Effector memory CD8-positive, alpha-beta T cell (primary cell): ENCODE results near the gene MUTYH.
A peak's percentile ranks its signal among the peaks of the same experiment; 100 is the strongest.
"Not testable (repeated sequence)": the region's sequence is repeated elsewhere in the genome, so short reads cannot be mapped to it uniquely, and the experiment has no call there.

Experiments
- ATAC-seq: fragments of 150-1000 bp; cut with Tn5 transposase; replicated peaks from 2 replicates; pipeline ENCODE4 v1.10.0; 2021; ENCODE audit warnings: mild to moderate bottlenecking, moderate library complexity
- DNase-seq, 3 experiments: peaks; one replicate each; pipeline ENCODE4 v3.0.0; 2021
- H3K27ac Mint-ChIP-seq, 2 donors: one replicate each; pipeline ENCODE4 v1.8.0; 2022; ENCODE audit warnings: mild to moderate bottlenecking in 2 of 2, mixed read lengths in 2 of 2, moderate library complexity in 2 of 2
- H3K27me3 Mint-ChIP-seq, 2 donors: one replicate each; pipeline ENCODE4 v1.8.0; 2022; ENCODE audit warnings: mixed read lengths in 2 of 2
- H3K36me3 Mint-ChIP-seq: one replicate; pipeline ENCODE4 v1.8.0; 2022; ENCODE audit warnings: mild to moderate bottlenecking, moderate library complexity, mixed read lengths; ENCODE audit not compliant: insufficient read depth
- H3K4me1 Mint-ChIP-seq, 2 donors: one replicate each; pipeline ENCODE4 v1.8.0; 2022; ENCODE audit warnings: low read depth in 2 of 2, mixed read lengths in 2 of 2
- H3K4me3 Mint-ChIP-seq, 2 donors: one replicate each; pipeline ENCODE4 v1.8.0; 2022; ENCODE audit warnings: mild to moderate bottlenecking in 2 of 2, mixed read lengths in 2 of 2, moderate library complexity in 2 of 2
- H3K9me3 Mint-ChIP-seq, 2 donors: one replicate each; pipeline ENCODE4 v1.8.0; 2022; ENCODE audit warnings: mixed read lengths in 2 of 2
- total RNA-seq, 9 experiments: gene quantifications; one replicate each; lab custom pipeline; 2026; lab: John Stamatoyannopoulos, UW

Gene MUTYH
- 3.2 to 9.0 (median 4.8) reads per million in 9 experiments for total RNA-seq

GRCh38 chr1:45339789-45340558 is at the start of gene MUTYH, which contains the start of gene TOE1:
MUTYH (minus strand) TSS chr1:45340440; CDS start chr1:45334505, 5,935 bp downstream.
TOE1 (plus strand) TSS chr1:45340170; CDS start chr1:45340253, 83 bp downstream.
- H3K36me3 Mint-ChIP-seq: peaks cover 41% of the 10 kb centered on the region
- no peaks in the 10 kb centered on the region for H3K27me3 Mint-ChIP-seq
- peaks cover 42 to 50% of the 10 kb centered on the region in 2 donors for H3K4me1 Mint-ChIP-seq
- peak; percentile 84 to 87 (median 87) for DNase-seq
- ATAC-seq: peak; percentile 82
- H3K4me3 Mint-ChIP-seq: peak within 1 kb of the TSS; percentile 97 to 98
- peak within 1 kb of the TSS; percentile 92 to 98 for H3K27ac Mint-ChIP-seq
- no peaks in the 10 kb centered on the region for H3K9me3 Mint-ChIP-seq

DNA sequence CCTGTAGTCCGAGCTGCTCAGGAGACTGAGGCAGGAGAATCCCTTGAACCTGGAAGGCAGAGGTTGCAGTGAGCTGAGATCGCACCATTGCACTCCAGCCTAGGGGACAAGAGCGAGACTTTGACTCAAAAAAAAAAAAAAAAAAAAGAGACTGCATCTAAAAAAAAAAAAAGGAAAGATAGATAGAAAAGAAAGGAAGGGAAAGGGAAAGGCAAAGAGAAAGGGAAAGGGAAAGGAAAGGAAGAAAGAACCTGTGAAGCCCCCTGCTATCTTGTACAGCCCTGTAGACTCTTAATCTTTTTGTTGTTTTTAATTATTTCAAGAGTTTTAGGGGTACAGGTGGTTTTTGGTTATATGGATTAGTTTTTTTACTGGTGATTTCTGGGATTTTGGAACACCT is 46.0 kb upstream of the MUTYH start:
- Mint-ChIP-seq H3K4me3 (no peak overlapping the region), H3K27me3 (no peaks in the 10 kb centered on the region), H3K36me3 (peaks cover 4% of the 10 kb centered on the region), H3K27ac (no peak overlapping the region), H3K4me1 (no peaks in the 10 kb centered on the region), H3K9me3 (no peaks in the 10 kb centered on the region)
- ATAC-seq (no peak), DNase-seq (no peak)

DNA sequence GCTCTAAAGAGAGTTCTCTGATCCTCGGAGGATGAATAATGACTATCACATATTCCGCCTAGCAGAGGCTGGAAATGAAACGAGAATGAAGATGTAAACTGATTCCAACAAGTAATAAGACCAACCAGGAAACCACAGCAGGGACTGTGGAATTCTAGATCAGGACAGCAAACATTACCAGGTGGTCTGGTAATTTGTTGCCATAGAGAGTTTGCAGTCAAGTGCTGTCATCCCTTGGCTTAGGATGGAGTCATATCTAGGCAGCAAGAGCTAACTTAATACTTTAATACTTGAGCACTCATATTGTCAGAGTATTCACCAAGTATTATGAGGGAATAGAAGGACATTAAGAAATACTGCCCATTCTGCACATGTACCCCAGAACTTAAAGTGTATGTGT is 45.1 kb upstream of the MUTYH start:
- no peaks in the 10 kb centered on the region for H3K4me1 Mint-ChIP-seq
- no peak overlapping the region for H3K4me3 Mint-ChIP-seq
- no peak overlapping the region for H3K27ac Mint-ChIP-seq
- H3K27me3 Mint-ChIP-seq: no peaks in the 10 kb centered on the region
- H3K36me3 Mint-ChIP-seq: peaks cover 4% of the 10 kb centered on the region
- no peak for ATAC-seq
- DNase-seq: no peak
- no peaks in the 10 kb centered on the region for H3K9me3 Mint-ChIP-seq

- ATAC-seq, DNase-seq, H3K27me3 Mint-ChIP-seq, H3K36me3 Mint-ChIP-seq, H3K27ac Mint-ChIP-seq, H3K4me1 Mint-ChIP-seq, H3K4me3 Mint-ChIP-seq, H3K9me3 Mint-ChIP-seq: not testable (repeated sequence)
Observed at GRCh38 chr1:45384213-45384612, 44.0 kb upstream of the MUTYH start.

DNA sequence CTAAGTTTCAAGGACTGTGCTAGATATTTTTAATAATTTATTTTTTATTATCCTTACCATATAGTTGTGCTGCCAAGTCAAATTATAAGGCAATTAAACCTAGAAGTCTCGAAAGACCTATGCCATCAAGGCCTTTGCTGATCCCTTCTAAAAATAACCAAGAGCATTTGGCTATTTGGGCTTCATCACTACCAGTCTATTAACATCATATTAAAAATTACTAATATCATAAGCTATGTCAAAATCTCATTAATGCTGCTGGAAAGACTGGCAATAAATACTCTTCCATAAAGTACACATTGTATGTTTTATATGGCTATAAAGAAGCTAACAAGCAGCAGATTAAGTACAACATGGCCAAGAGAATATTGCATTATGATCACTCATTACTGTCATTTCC is 43.0 kb upstream of the MUTYH start:
- H3K4me1 Mint-ChIP-seq: no peaks in the 10 kb centered on the region
- no peak overlapping the region for H3K27ac Mint-ChIP-seq
- no peaks in the 10 kb centered on the region for H3K36me3 Mint-ChIP-seq
- no peaks in the 10 kb centered on the region for H3K27me3 Mint-ChIP-seq
- no peak overlapping the region for H3K4me3 Mint-ChIP-seq
- no peak for ATAC-seq
- no peaks in the 10 kb centered on the region for H3K9me3 Mint-ChIP-seq
- DNase-seq: no peak

GRCh38 chr1:45381243-45381642 is 41.0 kb upstream of the MUTYH start:
- no peak for DNase-seq
- H3K9me3 Mint-ChIP-seq: no peaks in the 10 kb centered on the region
- ATAC-seq: no peak
- H3K27ac Mint-ChIP-seq: no peak overlapping the region
- no peaks in the 10 kb centered on the region for H3K36me3 Mint-ChIP-seq
- H3K27me3 Mint-ChIP-seq: no peaks in the 10 kb centered on the region
- H3K4me1 Mint-ChIP-seq: no peaks in the 10 kb centered on the region
- H3K4me3 Mint-ChIP-seq: no peak overlapping the region

DNA sequence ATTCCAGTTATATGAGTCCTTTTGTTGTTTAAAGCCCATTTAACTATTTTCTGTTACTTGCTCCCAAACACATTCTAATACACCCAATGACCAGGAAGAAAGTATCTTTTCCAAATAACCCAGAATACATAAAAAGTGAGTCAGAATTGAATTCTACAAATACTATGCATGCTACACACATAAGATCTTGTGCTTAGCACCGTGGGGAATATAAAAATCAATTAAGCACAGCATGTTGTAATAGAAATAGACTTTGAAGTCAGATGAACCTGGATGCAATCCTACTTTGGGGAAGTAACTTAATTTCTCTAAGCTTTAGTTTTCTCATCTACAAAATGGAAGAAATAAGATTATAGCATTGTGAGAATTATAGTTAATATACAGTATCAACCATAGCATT is 40.5 kb upstream of the MUTYH start:
- H3K9me3 Mint-ChIP-seq: no peaks in the 10 kb centered on the region
- H3K27ac Mint-ChIP-seq: no peak overlapping the region
- H3K4me3 Mint-ChIP-seq: no peak overlapping the region
- no peaks in the 10 kb centered on the region for H3K4me1 Mint-ChIP-seq
- H3K36me3 Mint-ChIP-seq: no peaks in the 10 kb centered on the region
- DNase-seq: no peak
- ATAC-seq: no peak
- H3K27me3 Mint-ChIP-seq: no peaks in the 10 kb centered on the region

GRCh38 chr1:45380125-45380524 is 39.9 kb upstream of the MUTYH start:
- Mint-ChIP-seq H3K27me3 (no peaks in the 10 kb centered on the region), H3K4me3 (no peak overlapping the region), H3K36me3 (no peaks in the 10 kb centered on the region), H3K9me3 (no peaks in the 10 kb centered on the region), H3K27ac (no peak overlapping the region), H3K4me1 (peaks cover 0 to 3% of the 10 kb centered on the region in 2 donors)
- no peak for ATAC-seq
- no peak for DNase-seq

DNA sequence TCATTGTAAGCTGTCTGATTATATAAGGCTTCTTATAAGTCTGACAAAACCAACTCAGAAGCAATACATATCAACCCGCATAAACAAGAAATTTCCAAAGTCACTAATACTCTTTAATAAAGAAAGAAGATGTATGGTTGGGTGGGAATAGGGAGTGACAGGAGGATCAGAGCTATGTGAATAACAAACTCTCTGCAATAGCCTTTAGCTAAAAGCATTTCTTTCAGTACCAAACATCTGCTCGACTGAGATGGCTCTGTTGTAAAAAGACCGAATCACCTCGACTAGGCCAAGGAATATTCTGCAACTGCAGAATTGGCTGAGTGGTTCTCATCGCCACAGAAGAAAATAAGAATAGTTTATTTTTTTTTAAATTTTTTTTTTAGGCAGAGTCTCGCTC is 39.3 kb upstream of the MUTYH start:
- Mint-ChIP-seq H3K36me3 (no peaks in the 10 kb centered on the region), H3K4me1 (peaks cover 0 to 3% of the 10 kb centered on the region in 2 donors), H3K27me3 (no peaks in the 10 kb centered on the region), H3K4me3 (no peak overlapping the region), H3K27ac (no peak overlapping the region), H3K9me3 (no peaks in the 10 kb centered on the region)
- DNase-seq (no peak), ATAC-seq (no peak)

GRCh38 chr1:45378184-45378583 is 37.9 kb upstream of the MUTYH start:
- no peaks in the 10 kb centered on the region for H3K9me3 Mint-ChIP-seq
- no peak overlapping the region for H3K27ac Mint-ChIP-seq
- no peaks in the 10 kb centered on the region for H3K27me3 Mint-ChIP-seq
- no peaks in the 10 kb centered on the region for H3K36me3 Mint-ChIP-seq
- H3K4me1 Mint-ChIP-seq: peaks cover 0 to 3% of the 10 kb centered on the region in 2 donors
- H3K4me3 Mint-ChIP-seq: no peak overlapping the region
- ATAC-seq (no peak), DNase-seq (no peak)

DNA sequence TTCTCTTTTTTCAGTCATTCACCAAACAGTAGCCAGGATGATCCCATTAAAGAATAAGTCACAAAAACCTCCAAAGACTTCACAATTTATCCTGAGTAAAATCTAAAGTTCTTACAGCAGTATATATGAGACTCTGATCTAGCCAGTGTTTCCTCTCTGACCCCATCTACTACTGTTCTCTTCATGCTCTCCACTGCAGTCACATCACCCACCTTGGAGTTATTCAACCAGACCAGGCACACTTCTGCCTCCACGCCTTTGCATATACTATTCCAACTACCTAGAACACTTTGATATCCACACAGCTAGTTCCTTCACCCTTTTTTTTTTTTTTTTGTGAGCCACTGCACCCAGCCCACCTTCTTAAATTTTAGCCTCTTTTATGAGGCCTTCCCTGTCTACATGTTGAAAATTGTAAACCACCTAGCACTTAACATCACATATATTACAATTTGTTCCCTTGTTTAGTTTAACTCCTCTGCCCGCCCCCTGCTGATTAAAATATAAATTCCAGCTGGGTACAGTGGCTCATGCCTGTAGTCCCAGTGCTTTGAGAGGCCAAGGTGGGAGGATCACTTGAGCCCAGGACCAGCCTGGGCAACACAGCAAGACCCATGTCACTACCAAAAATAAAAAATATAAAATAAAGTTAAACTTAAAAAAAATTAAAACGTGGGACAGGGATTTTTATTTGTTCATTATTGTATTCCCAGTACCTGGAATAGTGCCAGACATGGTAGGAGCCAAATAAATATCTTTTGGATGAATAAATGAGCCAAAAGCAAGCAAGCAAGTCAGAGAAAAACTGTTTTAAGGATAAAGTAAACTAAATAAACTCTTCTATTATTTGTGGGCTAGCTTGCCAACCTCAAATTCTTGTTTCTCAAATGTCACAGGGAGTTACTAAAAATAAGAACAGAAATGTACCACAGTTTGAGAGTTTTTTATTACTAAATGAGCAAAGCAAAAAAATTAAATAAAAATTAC is 35.2 kb upstream of the MUTYH start:
- H3K27ac Mint-ChIP-seq: no peak overlapping the region
- H3K27me3 Mint-ChIP-seq: no peaks in the 10 kb centered on the region
- no peaks in the 10 kb centered on the region for H3K36me3 Mint-ChIP-seq
- H3K4me3 Mint-ChIP-seq: no peak overlapping the region
- ATAC-seq: no peak
- H3K9me3 Mint-ChIP-seq: no peaks in the 10 kb centered on the region
- H3K4me1 Mint-ChIP-seq: peaks cover 0 to 3% of the 10 kb centered on the region in 2 donors
- DNase-seq: no peak

DNA sequence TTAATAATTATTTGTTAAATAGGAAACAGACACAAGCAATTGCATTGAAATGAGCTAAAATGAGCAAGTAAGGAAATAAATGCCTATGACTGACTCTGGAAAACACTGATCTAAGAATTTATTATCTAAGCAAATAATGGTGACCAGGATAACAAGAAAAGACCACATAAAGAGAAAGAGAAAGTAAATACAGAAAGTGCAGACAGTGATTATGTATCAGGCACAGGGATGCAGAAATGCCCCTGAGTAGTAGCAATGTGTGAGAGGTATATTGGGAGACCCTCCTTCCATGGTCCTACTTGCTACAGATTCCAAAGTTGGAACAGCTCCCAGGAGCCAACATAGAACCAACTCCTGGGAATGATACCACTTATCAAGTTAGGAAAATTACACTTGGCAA is 33.3 kb upstream of the MUTYH start:
- H3K27me3 Mint-ChIP-seq: no peaks in the 10 kb centered on the region
- H3K36me3 Mint-ChIP-seq: no peaks in the 10 kb centered on the region
- DNase-seq (no peak), ATAC-seq (no peak)
- H3K4me1 Mint-ChIP-seq: peaks cover 0 to 3% of the 10 kb centered on the region in 2 donors
- no peak overlapping the region for H3K27ac Mint-ChIP-seq
- no peaks in the 10 kb centered on the region for H3K9me3 Mint-ChIP-seq
- no peak overlapping the region for H3K4me3 Mint-ChIP-seq

GRCh38 chr1:45370575-45370974 is 30.3 kb upstream of the MUTYH start:
- Mint-ChIP-seq H3K4me1 (peaks cover 0 to 3% of the 10 kb centered on the region in 2 donors), H3K36me3 (no peaks in the 10 kb centered on the region), H3K9me3 (no peaks in the 10 kb centered on the region), H3K27me3 (no peaks in the 10 kb centered on the region), H3K4me3 (no peak overlapping the region), H3K27ac (no peak overlapping the region)
- ATAC-seq (no peak), DNase-seq (no peak)
